Naive B cell (primary cell): ENCODE data around the gene ZRANB1. TPM values are rescaled to one million over a fixed set of nuclear protein-coding genes. Genes with fewer than 3 reads are reported as not detected.

Experiments
- ATAC-seq, 2 donors: fragments of 150-1000 bp; cut with Tn5 transposase; 2 replicates each; pipeline ENCODE4 v1.10.0; 2021; ENCODE audit warnings: low read depth in 2 of 2, mild to moderate bottlenecking in 2 of 2, moderate library complexity in 2 of 2
- DNase-seq: peaks from one replicate; pipeline ENCODE4 v3.0.0; 2022
- H3K27ac Mint-ChIP-seq, 6 donors: one replicate each; pipeline ENCODE4 v1.8.0; 2020 to 2022; ENCODE audit warnings: mild to moderate bottlenecking in 6 of 6, mixed read lengths in 6 of 6, moderate library complexity in 5 of 6, inconsistent platforms in 2 of 6
- H3K27me3 Mint-ChIP-seq, 3 donors: one replicate each; pipeline ENCODE4 v1.8.0; 2021 to 2022; ENCODE audit warnings: mixed read lengths in 3 of 3, mild to moderate bottlenecking in 1 of 3
- H3K36me3 Mint-ChIP-seq, 2 donors: one replicate each; pipeline ENCODE4 v1.8.0; 2020 to 2022; ENCODE audit warnings: mixed read lengths in 2 of 2, inconsistent platforms in 1 of 2, mild to moderate bottlenecking in 1 of 2
- H3K4me1 Mint-ChIP-seq, 3 donors: one replicate each; pipeline ENCODE4 v1.8.0; 2020 to 2022; ENCODE audit warnings: mixed read lengths in 3 of 3, inconsistent platforms in 1 of 3, mild to moderate bottlenecking in 1 of 3, moderate library complexity in 1 of 3
- H3K4me3 Mint-ChIP-seq, 8 donors: one replicate each; pipeline ENCODE4 v1.8.0; 2020 to 2022; ENCODE audit warnings: mild to moderate bottlenecking in 8 of 8, mixed read lengths in 8 of 8, moderate library complexity in 8 of 8, inconsistent platforms in 2 of 8
- H3K9me3 Mint-ChIP-seq, 7 donors: one replicate each; pipeline ENCODE4 v1.8.0; 2020 to 2022; ENCODE audit warnings: mixed read lengths in 7 of 7, mild to moderate bottlenecking in 5 of 7, inconsistent platforms in 2 of 7, moderate library complexity in 1 of 7
- polyA plus RNA-seq, 6 donors: library from polyadenylated mRNA; unstranded; fragments of 300-500 nt; fragmentation: Illumina TruSeq; gene quantifications; one replicate each; pipeline ENCODE4 v1.2.3, GENCODE V29; 2021; ENCODE audit warnings: low read depth in 6 of 6

The ZRANB1 gene
- polyA plus RNA-seq, 6 donors from 2014 or later = 4.5 to 15.0 (median 9.3) TPM

DNA sequence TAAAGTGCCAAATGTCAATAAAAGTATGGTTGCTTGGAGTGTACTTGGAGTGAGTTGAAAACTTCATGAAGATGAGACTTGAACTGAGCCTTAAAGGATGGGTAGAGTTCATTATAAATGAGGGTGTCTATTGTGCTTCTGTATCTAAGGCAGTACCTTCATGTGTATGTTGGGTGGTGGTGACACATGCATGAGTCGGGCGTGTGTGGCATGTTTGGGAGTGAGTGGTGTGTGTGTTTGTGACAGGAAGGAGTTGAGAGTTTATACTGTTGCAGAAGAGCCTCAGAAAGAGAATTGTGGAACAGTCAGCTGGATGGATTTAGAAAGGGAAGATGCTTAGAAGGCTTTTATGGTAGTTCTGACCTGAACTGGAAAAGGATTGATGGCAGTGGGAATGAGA is 6.0 kb upstream of the ZRANB1 start:
- ATAC-seq = no peak
- Mint-ChIP-seq H3K36me3 (peaks cover 3 to 8% of the 10 kb centered on the region in 2 donors), H3K4me1 (peaks cover 39 to 51% (median 44%) of the 10 kb centered on the region in 3 donors), H3K9me3 (peaks cover 0 to 9% (median 1%) of the 10 kb centered on the region in 7 donors), H3K27ac (peak overlapping the region in 2 of 6 donors; percentile 3 to 70), H3K4me3 (no peak overlapping the region), H3K27me3 (no peaks in the 10 kb centered on the region)
- no peak for DNase-seq

- H3K4me3 Mint-ChIP-seq = peak overlapping the region in 1 of 8 donors; percentile 32
- peaks cover 0 to 6% (median 1%) of the 10 kb centered on the region in 7 donors for H3K9me3 Mint-ChIP-seq
- peaks cover 3 to 4% of the 10 kb centered on the region in 2 donors for H3K36me3 Mint-ChIP-seq
- ATAC-seq (no peak), DNase-seq (no peak)
- H3K4me1 Mint-ChIP-seq = peaks cover 39 to 50% (median 45%) of the 10 kb centered on the region in 3 donors
- H3K27ac Mint-ChIP-seq = peak overlapping the region in 1 of 6 donors; percentile 6
- H3K27me3 Mint-ChIP-seq = no peaks in the 10 kb centered on the region
Observed at GRCh38 chr10:124936813-124937212, 5.1 kb upstream of the ZRANB1 start.

- DNase-seq (no peak), ATAC-seq (no peak)
- Mint-ChIP-seq H3K9me3 (no peaks in the 10 kb centered on the region), H3K27me3 (no peaks in the 10 kb centered on the region), H3K4me1 (peaks cover 51 to 59% (median 56%) of the 10 kb centered on the region in 3 donors), H3K36me3 (peaks cover 8 to 12% of the 10 kb centered on the region in 2 donors), H3K27ac (no peak overlapping the region), H3K4me3 (no peak overlapping the region)
Observed at GRCh38 chr10:124939290-124939689, 2.6 kb upstream of the ZRANB1 start.

DNA sequence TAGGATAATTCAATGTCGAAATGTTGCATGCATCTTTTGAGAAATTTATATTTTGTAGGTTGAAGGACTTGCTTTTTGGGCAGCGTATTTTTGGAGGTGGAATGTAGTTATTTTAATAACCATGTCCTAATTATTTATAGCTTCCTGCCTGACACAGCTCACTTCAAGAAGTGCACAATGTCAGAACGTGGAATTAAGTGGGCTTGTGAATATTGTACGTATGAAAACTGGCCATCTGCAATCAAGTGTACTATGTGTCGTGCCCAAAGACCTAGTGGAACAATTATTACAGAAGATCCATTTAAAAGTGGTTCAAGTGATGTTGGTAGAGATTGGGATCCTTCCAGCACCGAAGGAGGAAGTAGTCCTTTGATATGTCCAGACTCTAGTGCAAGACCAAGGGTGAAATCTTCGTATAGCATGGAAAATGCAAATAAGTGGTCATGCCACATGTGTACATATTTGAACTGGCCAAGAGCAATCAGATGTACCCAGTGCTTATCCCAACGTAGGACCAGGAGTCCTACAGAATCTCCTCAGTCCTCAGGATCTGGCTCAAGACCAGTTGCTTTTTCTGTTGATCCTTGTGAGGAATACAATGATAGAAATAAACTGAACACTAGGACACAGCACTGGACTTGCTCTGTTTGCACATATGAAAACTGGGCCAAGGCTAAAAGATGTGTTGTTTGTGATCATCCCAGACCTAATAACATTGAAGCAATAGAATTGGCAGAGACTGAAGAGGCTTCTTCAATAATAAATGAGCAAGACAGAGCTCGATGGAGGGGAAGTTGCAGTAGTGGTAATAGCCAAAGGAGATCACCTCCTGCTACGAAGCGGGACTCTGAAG is 620 bp downstream of the ZRANB1 start:
- Mint-ChIP-seq H3K27ac (peak overlapping the region in 5 of 6 donors; percentile 4 to 84 (median 55)), H3K27me3 (no peaks in the 10 kb centered on the region), H3K36me3 (peaks cover 8 to 12% of the 10 kb centered on the region in 2 donors), H3K4me1 (peaks cover 39 to 62% (median 60%) of the 10 kb centered on the region in 3 donors), H3K9me3 (no peaks in the 10 kb centered on the region), H3K4me3 (peak overlapping the region in 2 of 8 donors; percentile 15 to 36)
- DNase-seq = no peak
- ATAC-seq = no peak

GRCh38 chr10:124943301-124944092 is 1.6 kb downstream of the ZRANB1 start:
- Mint-ChIP-seq H3K9me3 (no peaks in the 10 kb centered on the region), H3K4me1 (peaks cover 43 to 68% (median 61%) of the 10 kb centered on the region in 3 donors), H3K27ac (peak overlapping the region in 2 of 6 donors; percentile 24 to 69), H3K27me3 (no peaks in the 10 kb centered on the region), H3K36me3 (peaks cover 16 to 18% of the 10 kb centered on the region in 2 donors), H3K4me3 (peak overlapping the region in 2 of 8 donors; percentile 10 to 54)
- no peak for DNase-seq
- no peak for ATAC-seq

GRCh38 chr10:124944982-124945381 is 3.1 kb downstream of the ZRANB1 start:
- no peak for DNase-seq
- peaks cover 20 to 25% of the 10 kb centered on the region in 2 donors for H3K36me3 Mint-ChIP-seq
- no peak for ATAC-seq
- H3K4me3 Mint-ChIP-seq = no peak overlapping the region
- no peak overlapping the region for H3K27ac Mint-ChIP-seq
- no peaks in the 10 kb centered on the region for H3K27me3 Mint-ChIP-seq
- H3K9me3 Mint-ChIP-seq = no peaks in the 10 kb centered on the region
- peaks cover 45 to 73% (median 54%) of the 10 kb centered on the region in 3 donors for H3K4me1 Mint-ChIP-seq

DNA sequence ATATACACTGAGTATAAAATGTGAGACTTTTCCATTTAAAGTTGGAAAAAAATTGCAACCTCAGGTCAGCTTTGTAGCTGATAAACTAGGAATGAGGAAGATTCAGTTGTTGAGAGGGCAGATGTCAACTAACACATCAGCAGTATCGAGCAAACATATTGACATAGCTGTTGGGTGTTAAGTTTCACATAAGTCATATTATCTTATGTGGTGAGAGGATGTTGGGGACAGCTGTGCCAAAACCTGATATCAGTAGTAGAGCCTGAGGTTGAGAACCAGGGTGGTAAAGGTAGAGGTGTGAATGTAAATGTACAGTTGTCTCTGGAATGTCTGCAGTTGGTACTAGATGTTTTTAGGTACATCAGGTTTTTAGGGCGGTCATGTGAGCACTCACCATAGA is 5.0 kb downstream of the ZRANB1 start:
- peaks cover 39 to 63% (median 42%) of the 10 kb centered on the region in 3 donors for H3K4me1 Mint-ChIP-seq
- H3K4me3 Mint-ChIP-seq = no peak overlapping the region
- H3K36me3 Mint-ChIP-seq = peaks cover 22 to 25% of the 10 kb centered on the region in 2 donors
- DNase-seq (no peak), ATAC-seq (no peak)
- H3K27me3 Mint-ChIP-seq = no peaks in the 10 kb centered on the region
- H3K9me3 Mint-ChIP-seq = no peaks in the 10 kb centered on the region
- H3K27ac Mint-ChIP-seq = no peak overlapping the region

- DNase-seq = no peak
- Mint-ChIP-seq H3K4me1 (peaks cover 29 to 54% (median 33%) of the 10 kb centered on the region in 3 donors), H3K27ac (no peak overlapping the region), H3K36me3 (peaks cover 13 to 16% of the 10 kb centered on the region in 2 donors), H3K4me3 (no peak overlapping the region), H3K27me3 (no peaks in the 10 kb centered on the region), H3K9me3 (no peaks in the 10 kb centered on the region)
- ATAC-seq = no peak
Observed at GRCh38 chr10:124949543-124949942, 7.6 kb downstream of the ZRANB1 start.

- Mint-ChIP-seq H3K27me3 (no peaks in the 10 kb centered on the region), H3K4me3 (peak overlapping the region in 1 of 8 donors; percentile 23), H3K4me1 (peaks cover 32 to 51% (median 32%) of the 10 kb centered on the region in 3 donors), H3K27ac (no peak overlapping the region), H3K9me3 (no peaks in the 10 kb centered on the region), H3K36me3 (peaks cover 13 to 16% of the 10 kb centered on the region in 2 donors)
- DNase-seq = no peak
- ATAC-seq = no peak
Observed at GRCh38 chr10:124952123-124952522, 10.2 kb downstream of the ZRANB1 start.

GRCh38 chr10:124953421-124953820 is 11.5 kb downstream of the ZRANB1 start:
- no peaks in the 10 kb centered on the region for H3K9me3 Mint-ChIP-seq
- DNase-seq = no peak
- ATAC-seq = no peak
- H3K36me3 Mint-ChIP-seq = peaks cover 8% of the 10 kb centered on the region in 2 donors
- H3K27ac Mint-ChIP-seq = no peak overlapping the region
- H3K4me3 Mint-ChIP-seq = no peak overlapping the region
- H3K4me1 Mint-ChIP-seq = peaks cover 31 to 53% (median 36%) of the 10 kb centered on the region in 3 donors
- H3K27me3 Mint-ChIP-seq = no peaks in the 10 kb centered on the region

- no peaks in the 10 kb centered on the region for H3K27me3 Mint-ChIP-seq
Observed at GRCh38 chr10:124955243-124955642, 13.3 kb downstream of the ZRANB1 start.

DNA sequence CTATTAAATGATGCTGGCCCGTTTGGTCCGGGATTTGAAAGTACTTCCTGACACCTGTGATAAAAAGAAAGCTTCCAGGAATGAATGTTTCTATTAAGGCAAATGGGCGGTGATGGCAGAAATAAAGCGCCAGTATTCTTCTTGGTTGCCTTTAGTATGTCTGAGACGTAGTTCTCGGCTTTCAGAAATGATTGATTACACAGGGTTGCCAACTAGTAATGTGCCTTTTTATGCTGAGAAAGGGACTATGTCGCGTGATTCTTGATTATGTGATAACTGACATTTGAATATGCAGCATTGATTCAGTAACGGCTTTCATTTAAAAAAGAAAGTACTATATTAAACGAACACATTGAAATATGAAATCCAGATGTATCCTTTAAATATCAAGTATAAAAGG is 13.9 kb downstream of the ZRANB1 start:
- H3K27ac Mint-ChIP-seq = peak overlapping the region in 1 of 6 donors; percentile 11
- DNase-seq = no peak
- ATAC-seq = no peak
- no peaks in the 10 kb centered on the region for H3K9me3 Mint-ChIP-seq
- peaks cover 35 to 57% (median 50%) of the 10 kb centered on the region in 3 donors for H3K4me1 Mint-ChIP-seq
- no peak overlapping the region for H3K4me3 Mint-ChIP-seq
- peaks cover 0 to 4% of the 10 kb centered on the region in 2 donors for H3K36me3 Mint-ChIP-seq
- H3K27me3 Mint-ChIP-seq = no peaks in the 10 kb centered on the region

More at GRCh38 chr10:124955243-124955642, 13.3 kb downstream of the ZRANB1 start:
- H3K4me3 Mint-ChIP-seq = no peak overlapping the region
- no peaks in the 10 kb centered on the region for H3K9me3 Mint-ChIP-seq
- H3K4me1 Mint-ChIP-seq = peaks cover 35 to 57% (median 50%) of the 10 kb centered on the region in 3 donors
- H3K36me3 Mint-ChIP-seq = peaks cover 0 to 4% of the 10 kb centered on the region in 2 donors
- ATAC-seq = no peak
- DNase-seq = no peak
- no peak overlapping the region for H3K27ac Mint-ChIP-seq

DNA sequence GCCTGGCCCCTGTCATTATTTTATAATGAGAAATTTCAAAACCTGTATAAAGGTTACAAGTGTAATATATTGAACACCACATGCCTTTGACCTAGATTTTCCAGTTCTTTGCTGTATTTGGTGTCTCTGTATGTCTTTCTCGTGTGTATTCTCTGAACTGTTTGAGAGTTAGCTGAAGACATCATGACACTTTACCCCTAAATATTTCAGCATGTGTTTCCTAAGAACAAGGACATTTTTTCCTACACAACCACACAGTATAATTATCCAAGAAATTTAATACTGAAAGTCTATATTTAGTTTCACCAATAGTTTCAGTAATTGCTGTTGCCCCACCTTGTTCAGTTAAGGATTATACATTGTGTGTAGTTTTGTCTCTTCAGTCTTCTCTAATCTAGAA is 14.8 kb downstream of the ZRANB1 start:
- DNase-seq (no peak), ATAC-seq (no peak)
- H3K36me3 Mint-ChIP-seq = peaks cover 0 to 4% of the 10 kb centered on the region in 2 donors
- no peaks in the 10 kb centered on the region for H3K9me3 Mint-ChIP-seq
- H3K4me3 Mint-ChIP-seq = peak overlapping the region in 3 of 8 donors; percentile 1 to 47 (median 42)
- H3K27ac Mint-ChIP-seq = peak overlapping the region in 1 of 6 donors; percentile 86
- H3K4me1 Mint-ChIP-seq = peaks cover 35 to 63% (median 50%) of the 10 kb centered on the region in 3 donors
- H3K27me3 Mint-ChIP-seq = no peaks in the 10 kb centered on the region
